HG02623 (cell line): Measurements from ENCODE around the gene WDR37.
"Not testable (repeated sequence)": the region's sequence is repeated elsewhere in the genome, so short reads cannot be mapped to it uniquely, and the experiment has no call there.

Source experiments
- ATAC-seq: cut with Tn5 transposase; IDR thresholded peaks from one replicate; pipeline ENCODE4 v1.9.1; 2021; ENCODE audit warnings: moderate library complexity; ENCODE audit not compliant: unreplicated experiment

WDR37 gene, protein sequence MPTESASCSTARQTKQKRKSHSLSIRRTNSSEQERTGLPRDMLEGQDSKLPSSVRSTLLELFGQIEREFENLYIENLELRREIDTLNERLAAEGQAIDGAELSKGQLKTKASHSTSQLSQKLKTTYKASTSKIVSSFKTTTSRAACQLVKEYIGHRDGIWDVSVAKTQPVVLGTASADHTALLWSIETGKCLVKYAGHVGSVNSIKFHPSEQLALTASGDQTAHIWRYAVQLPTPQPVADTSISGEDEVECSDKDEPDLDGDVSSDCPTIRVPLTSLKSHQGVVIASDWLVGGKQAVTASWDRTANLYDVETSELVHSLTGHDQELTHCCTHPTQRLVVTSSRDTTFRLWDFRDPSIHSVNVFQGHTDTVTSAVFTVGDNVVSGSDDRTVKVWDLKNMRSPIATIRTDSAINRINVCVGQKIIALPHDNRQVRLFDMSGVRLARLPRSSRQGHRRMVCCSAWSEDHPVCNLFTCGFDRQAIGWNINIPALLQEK

DNA sequence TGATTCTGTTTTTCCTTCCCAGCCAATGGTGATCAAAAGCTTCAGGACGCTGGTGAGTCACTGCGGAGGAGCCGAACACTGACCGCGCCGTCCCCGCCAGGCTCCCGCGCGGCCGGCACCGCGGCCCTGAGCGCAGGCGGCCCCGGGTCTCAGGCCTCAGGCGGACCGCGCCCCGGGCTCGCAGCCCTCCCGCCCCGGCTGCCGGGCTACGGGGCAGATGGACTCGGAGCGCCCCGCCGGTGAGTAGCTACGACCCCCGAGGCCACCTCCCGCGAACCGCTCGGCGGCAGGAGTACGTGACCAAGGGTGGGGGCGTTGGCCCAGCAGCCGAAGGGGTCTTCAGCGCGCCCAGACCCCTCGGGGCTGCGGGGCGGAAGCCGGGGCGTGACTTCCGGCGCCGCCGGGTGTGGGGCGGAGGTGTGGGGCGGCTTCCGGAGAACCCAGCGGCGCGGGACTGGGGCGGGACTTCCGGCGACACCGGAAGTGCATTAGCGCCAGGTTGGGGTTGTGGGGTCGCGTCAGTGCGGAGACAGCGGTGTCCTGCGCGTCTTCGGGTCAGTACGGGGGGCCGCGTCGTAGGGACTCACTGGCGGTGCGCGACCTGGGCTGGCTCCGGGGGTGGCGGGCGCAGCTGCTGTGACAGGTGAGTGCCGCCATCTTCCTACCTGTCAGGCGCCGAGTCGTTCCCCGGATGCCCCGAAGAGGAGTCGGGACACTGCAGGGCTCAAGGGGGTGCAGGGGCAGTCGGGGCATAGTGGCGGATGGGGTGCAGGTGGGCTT lies at the start of gene WDR37:
WDR37 (plus strand) TSS at position 60 of the 780 bp plus-strand sequence. CDS start 15,771 bp downstream, outside the sequence.
- peak; percentile 94 for ATAC-seq

GRCh38 chr10:1006573-1006972 lies 49.6 kb upstream of the WDR37 start:
- ATAC-seq = no peak

GRCh38 chr10:1007583-1007982 lies 48.6 kb upstream of the WDR37 start:
- no peak for ATAC-seq

- ATAC-seq = no peak
Observed at GRCh38 chr10:1009071-1009494, 47.1 kb upstream of the WDR37 start.

- ATAC-seq = not testable (repeated sequence)
Observed at GRCh38 chr10:1009947-1010346, 46.2 kb upstream of the WDR37 start.

GRCh38 chr10:1010703-1011102 lies 45.5 kb upstream of the WDR37 start:
- ATAC-seq = no peak

GRCh38 chr10:1011696-1012095 lies 44.5 kb upstream of the WDR37 start:
- no peak for ATAC-seq

GRCh38 chr10:1015688-1016087 lies 40.5 kb upstream of the WDR37 start:
- no peak for ATAC-seq

- ATAC-seq = no peak
Observed at GRCh38 chr10:1019362-1019761, 36.8 kb upstream of the WDR37 start.

GRCh38 chr10:1020460-1020859 lies 35.7 kb upstream of the WDR37 start:
- ATAC-seq = no peak

- ATAC-seq = no peak
Observed at GRCh38 chr10:1020958-1021357, 35.2 kb upstream of the WDR37 start.

GRCh38 chr10:1022413-1022812 lies 33.8 kb upstream of the WDR37 start:
- no peak for ATAC-seq

- ATAC-seq = no peak
Observed at GRCh38 chr10:1024103-1024502, 32.1 kb upstream of the WDR37 start.

DNA sequence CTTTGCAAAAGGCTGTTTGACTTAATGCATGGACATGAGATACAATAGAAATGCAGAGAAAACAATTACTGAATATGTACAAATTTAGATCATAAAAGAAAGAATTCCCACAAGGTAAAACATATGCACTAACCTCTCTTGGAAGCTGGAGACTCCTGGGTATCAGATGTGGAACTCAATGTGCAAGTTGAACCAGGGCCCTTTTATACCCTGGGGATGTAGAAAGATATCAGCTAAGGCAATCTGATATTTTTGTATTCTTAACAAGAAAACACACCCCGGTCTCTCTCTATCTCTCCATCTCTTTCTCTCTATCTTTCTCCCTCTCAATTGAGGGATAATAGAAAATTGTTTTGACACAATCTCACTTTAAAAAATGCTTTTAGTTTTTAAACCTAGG lies 30.5 kb upstream of the WDR37 start, which contains the start of gene IDI2:
IDI2 (minus strand) TSS at position 177 of the 400 bp plus-strand sequence. CDS start 1,136 bp downstream, outside the sequence.
- ATAC-seq = no peak

GRCh38 chr10:1026578-1026977 lies 29.6 kb upstream of the WDR37 start:
- ATAC-seq = no peak

GRCh38 chr10:1029838-1030237 lies 26.3 kb upstream of the WDR37 start:
- no peak for ATAC-seq

DNA sequence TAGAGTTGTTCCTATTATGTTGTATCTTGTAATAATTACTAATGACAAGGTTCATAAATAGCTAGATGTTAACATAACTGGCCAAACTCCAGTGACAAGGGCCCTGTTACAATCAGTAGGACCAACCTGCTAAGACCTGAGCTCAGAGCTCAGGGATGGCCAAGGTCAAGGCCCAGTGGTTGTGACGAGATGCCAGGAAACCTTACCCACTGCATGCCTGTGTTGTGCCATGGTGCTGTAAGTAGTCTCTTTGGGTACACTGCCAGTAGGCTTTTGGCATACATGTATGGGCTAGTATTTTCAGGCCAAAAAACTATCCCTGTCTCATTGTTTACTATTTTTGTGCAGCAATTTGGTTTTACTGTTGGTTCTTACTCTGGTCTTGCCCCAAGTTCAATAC lies 22.6 kb upstream of the WDR37 start:
- ATAC-seq = no peak

GRCh38 chr10:1034758-1035157 lies 21.4 kb upstream of the WDR37 start:
- no peak for ATAC-seq

DNA sequence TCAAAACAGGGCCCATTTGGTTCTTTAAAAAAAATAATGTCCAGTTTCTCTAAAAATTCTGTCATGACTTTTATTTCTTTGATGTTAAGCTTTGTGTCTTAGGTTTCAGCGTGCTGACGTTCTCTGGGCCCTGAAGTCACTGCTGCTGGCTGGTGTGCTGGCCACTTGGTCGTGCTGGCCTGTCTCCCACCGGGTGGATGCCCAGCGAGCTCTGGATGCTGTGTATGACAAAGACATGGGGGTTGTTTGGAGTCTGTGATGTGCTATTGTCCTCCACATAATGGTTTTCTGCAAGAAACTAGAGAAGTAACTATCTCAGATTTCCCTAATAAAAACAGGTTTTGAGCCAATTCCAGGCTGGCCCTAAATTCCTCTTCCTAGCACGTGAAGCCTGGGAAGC lies 21.0 kb upstream of the WDR37 start:
- no peak for ATAC-seq

GRCh38 chr10:1036341-1036791 lies 19.8 kb upstream of the WDR37 start:
- peak; percentile 77 for ATAC-seq

DNA sequence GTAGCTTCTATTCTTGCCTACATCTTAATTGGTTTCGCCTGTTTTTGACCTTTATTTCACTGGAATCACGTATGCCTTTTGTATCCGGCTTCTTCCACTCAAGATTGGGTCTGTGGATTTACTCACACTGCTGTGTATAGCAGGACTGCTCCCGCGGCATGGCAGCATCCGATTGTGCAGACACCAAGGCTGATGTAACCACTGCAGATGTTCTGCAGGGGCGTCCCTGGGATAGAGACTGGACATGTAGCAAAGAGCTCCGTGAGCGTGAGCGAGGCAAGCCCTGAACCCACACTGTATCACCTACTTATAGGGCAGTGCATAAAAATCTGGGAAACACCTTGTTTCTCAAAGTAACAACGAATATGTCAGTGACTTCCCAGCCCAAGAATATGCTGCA lies 19.1 kb upstream of the WDR37 start:
- ATAC-seq = no peak

DNA sequence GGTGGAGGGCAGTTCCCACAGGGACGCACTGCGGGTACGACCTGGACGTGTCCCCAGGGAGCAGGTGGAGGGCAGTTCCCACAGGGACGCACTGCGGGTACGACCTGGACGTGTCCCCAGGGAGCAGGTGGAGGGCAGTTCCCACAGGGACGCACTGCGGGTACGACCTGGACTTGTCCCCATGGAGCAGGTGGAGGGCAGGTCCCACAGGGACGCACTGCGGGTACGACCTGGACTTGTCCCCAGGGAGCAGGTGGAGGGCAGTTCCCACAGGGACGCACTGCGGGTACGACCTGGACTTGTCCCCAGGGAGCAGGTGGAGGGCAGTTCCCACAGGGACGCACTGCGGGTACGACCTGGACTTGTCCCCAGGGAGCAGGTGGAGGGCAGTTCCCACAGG lies 17.4 kb upstream of the WDR37 start:
- not testable (repeated sequence) for ATAC-seq
